Measurements from ENCODE around the gene IRGC. TPM values are rescaled to one million over a fixed set of nuclear protein-coding genes. Genes with fewer than 3 reads are reported as not detected.

IRGC gene
- total RNA-seq, 1 experiment from 2014 or later, result not detected

GRCh38 chr19:43721469-43722048, 5.7 kb downstream of the IRGC start:
- DNase-seq, result no peak
- H3K4me1 ChIP-seq (ENCODE audit: low read length), result no peaks in the 10 kb centered on the region
- H3K9me2 ChIP-seq (replicated peaks; ENCODE audit: insufficient read depth, low read length), result no peaks in the 10 kb centered on the region
- H3K36me3 ChIP-seq (ENCODE audit: insufficient read depth, low read length), result no peaks in the 10 kb centered on the region
- no peak overlapping the region for H3K4me3 ChIP-seq (ENCODE audit: low read length)
- H3K4me2 ChIP-seq (ENCODE audit: low read depth, low read length, poor library complexity, severe bottlenecking), result no peak overlapping the region
- H3K9ac ChIP-seq (ENCODE audit: low read length), result no peak overlapping the region
- no peak overlapping the region for H2AFZ ChIP-seq (ENCODE audit: low read length)
- H3K27ac ChIP-seq (ENCODE audit: low read length), result no peak overlapping the region
- H4K20me1 ChIP-seq (ENCODE audit: insufficient read depth, low read depth, low read length), result no peaks in the 10 kb centered on the region
- H3K27me3 ChIP-seq (ENCODE audit: low read length), result no peaks in the 10 kb centered on the region
- H3K79me2 ChIP-seq (ENCODE audit: low read length), result no peaks in the 10 kb centered on the region
- no peaks in the 10 kb centered on the region for H3K9me3 ChIP-seq (ENCODE audit: low read length)

GRCh38 chr19:43723588-43723987, 7.7 kb downstream of the IRGC start:
- Histone ChIP-seq H3K4me3 (ENCODE audit: low read length) (no peak overlapping the region), H4K20me1 (ENCODE audit: insufficient read depth, low read depth, low read length) (no peaks in the 10 kb centered on the region), H2AFZ (ENCODE audit: low read length) (no peak overlapping the region), H3K4me1 (ENCODE audit: low read length) (no peaks in the 10 kb centered on the region), H3K9me2 (replicated peaks; ENCODE audit: insufficient read depth, low read length) (no peaks in the 10 kb centered on the region), H3K9ac (ENCODE audit: low read length) (no peak overlapping the region), H3K36me3 (ENCODE audit: insufficient read depth, low read length) (no peaks in the 10 kb centered on the region), H3K27me3 (ENCODE audit: low read length) (no peaks in the 10 kb centered on the region), H3K27ac (ENCODE audit: low read length) (no peak overlapping the region), H3K4me2 (ENCODE audit: low read depth, low read length, poor library complexity, severe bottlenecking) (no peak overlapping the region), H3K9me3 (ENCODE audit: low read length) (no peaks in the 10 kb centered on the region), H3K79me2 (ENCODE audit: low read length) (no peaks in the 10 kb centered on the region)
- no peak for DNase-seq

- H2AFZ ChIP-seq (ENCODE audit: low read length), result no peak overlapping the region
- no peaks in the 10 kb centered on the region for H3K9me2 ChIP-seq (replicated peaks; ENCODE audit: insufficient read depth, low read length)
- no peak overlapping the region for H3K27ac ChIP-seq (ENCODE audit: low read length)
- H3K36me3 ChIP-seq (ENCODE audit: insufficient read depth, low read length), result no peaks in the 10 kb centered on the region
- H3K9me3 ChIP-seq (ENCODE audit: low read length), result no peaks in the 10 kb centered on the region
- H3K27me3 ChIP-seq (ENCODE audit: low read length), result no peaks in the 10 kb centered on the region
- H3K4me2 ChIP-seq (ENCODE audit: low read depth, low read length, poor library complexity, severe bottlenecking), result no peak overlapping the region
- no peak overlapping the region for H3K4me3 ChIP-seq (ENCODE audit: low read length)
- H4K20me1 ChIP-seq (ENCODE audit: insufficient read depth, low read depth, low read length), result no peaks in the 10 kb centered on the region
- no peaks in the 10 kb centered on the region for H3K79me2 ChIP-seq (ENCODE audit: low read length)
- no peak for DNase-seq
- no peaks in the 10 kb centered on the region for H3K4me1 ChIP-seq (ENCODE audit: low read length)
- no peak overlapping the region for H3K9ac ChIP-seq (ENCODE audit: low read length)
Measured at GRCh38 chr19:43724896-43725295, 9.0 kb downstream of the IRGC start.

GRCh38 chr19:43725468-43725867, 9.6 kb downstream of the IRGC start:
- no peaks in the 10 kb centered on the region for H3K36me3 ChIP-seq (ENCODE audit: insufficient read depth, low read length)
- no peaks in the 10 kb centered on the region for H3K4me1 ChIP-seq (ENCODE audit: low read length)
- no peak overlapping the region for H3K27ac ChIP-seq (ENCODE audit: low read length)
- H3K9me3 ChIP-seq (ENCODE audit: low read length), result no peaks in the 10 kb centered on the region
- H3K79me2 ChIP-seq (ENCODE audit: low read length), result no peaks in the 10 kb centered on the region
- DNase-seq, result no peak
- no peak overlapping the region for H3K4me3 ChIP-seq (ENCODE audit: low read length)
- no peak overlapping the region for H2AFZ ChIP-seq (ENCODE audit: low read length)
- H3K27me3 ChIP-seq (ENCODE audit: low read length), result no peaks in the 10 kb centered on the region
- no peak overlapping the region for H3K9ac ChIP-seq (ENCODE audit: low read length)
- H4K20me1 ChIP-seq (ENCODE audit: insufficient read depth, low read depth, low read length), result no peaks in the 10 kb centered on the region
- H3K4me2 ChIP-seq (ENCODE audit: low read depth, low read length, poor library complexity, severe bottlenecking), result no peak overlapping the region
- H3K9me2 ChIP-seq (replicated peaks; ENCODE audit: insufficient read depth, low read length), result no peaks in the 10 kb centered on the region

GRCh38 chr19:43726736-43727592, 11.1 kb downstream of the IRGC start:
- H3K4me1 ChIP-seq (ENCODE audit: low read length), result no peaks in the 10 kb centered on the region
- no peaks in the 10 kb centered on the region for H3K9me2 ChIP-seq (replicated peaks; ENCODE audit: insufficient read depth, low read length)
- DNase-seq, result no peak
- H3K9ac ChIP-seq (ENCODE audit: low read length), result no peak overlapping the region
- H3K9me3 ChIP-seq (ENCODE audit: low read length), result no peaks in the 10 kb centered on the region
- H3K4me3 ChIP-seq (ENCODE audit: low read length), result no peak overlapping the region
- H3K27me3 ChIP-seq (ENCODE audit: low read length), result no peaks in the 10 kb centered on the region
- no peaks in the 10 kb centered on the region for H4K20me1 ChIP-seq (ENCODE audit: insufficient read depth, low read depth, low read length)
- H3K27ac ChIP-seq (ENCODE audit: low read length), result no peak overlapping the region
- no peaks in the 10 kb centered on the region for H3K36me3 ChIP-seq (ENCODE audit: insufficient read depth, low read length)
- no peak overlapping the region for H3K4me2 ChIP-seq (ENCODE audit: low read depth, low read length, poor library complexity, severe bottlenecking)
- H2AFZ ChIP-seq (ENCODE audit: low read length), result no peak overlapping the region
- H3K79me2 ChIP-seq (ENCODE audit: low read length), result no peaks in the 10 kb centered on the region

- H3K36me3 ChIP-seq (ENCODE audit: insufficient read depth, low read length), result no peaks in the 10 kb centered on the region
- no peak overlapping the region for H3K4me2 ChIP-seq (ENCODE audit: low read depth, low read length, poor library complexity, severe bottlenecking)
- no peak overlapping the region for H3K4me3 ChIP-seq (ENCODE audit: low read length)
- no peaks in the 10 kb centered on the region for H3K79me2 ChIP-seq (ENCODE audit: low read length)
- H3K27me3 ChIP-seq (ENCODE audit: low read length), result no peaks in the 10 kb centered on the region
- no peaks in the 10 kb centered on the region for H3K4me1 ChIP-seq (ENCODE audit: low read length)
- no peaks in the 10 kb centered on the region for H3K9me3 ChIP-seq (ENCODE audit: low read length)
- no peak overlapping the region for H2AFZ ChIP-seq (ENCODE audit: low read length)
- H4K20me1 ChIP-seq (ENCODE audit: insufficient read depth, low read depth, low read length), result no peaks in the 10 kb centered on the region
- H3K9ac ChIP-seq (ENCODE audit: low read length), result no peak overlapping the region
- no peak overlapping the region for H3K27ac ChIP-seq (ENCODE audit: low read length)
- no peaks in the 10 kb centered on the region for H3K9me2 ChIP-seq (replicated peaks; ENCODE audit: insufficient read depth, low read length)
- DNase-seq, result no peak
Measured at GRCh38 chr19:43727593-43727853, 11.6 kb downstream of the IRGC start.

- Histone ChIP-seq H3K9ac (ENCODE audit: low read length) (no peak overlapping the region), H3K4me1 (ENCODE audit: low read length) (no peaks in the 10 kb centered on the region), H3K79me2 (ENCODE audit: low read length) (no peaks in the 10 kb centered on the region), H3K36me3 (ENCODE audit: insufficient read depth, low read length) (no peaks in the 10 kb centered on the region), H2AFZ (ENCODE audit: low read length) (no peak overlapping the region), H3K9me3 (ENCODE audit: low read length) (no peaks in the 10 kb centered on the region), H3K27ac (ENCODE audit: low read length) (no peak overlapping the region), H3K4me3 (ENCODE audit: low read length) (no peak overlapping the region), H4K20me1 (ENCODE audit: insufficient read depth, low read depth, low read length) (no peaks in the 10 kb centered on the region), H3K9me2 (replicated peaks; ENCODE audit: insufficient read depth, low read length) (no peaks in the 10 kb centered on the region), H3K4me2 (ENCODE audit: low read depth, low read length, poor library complexity, severe bottlenecking) (no peak overlapping the region), H3K27me3 (ENCODE audit: low read length) (no peaks in the 10 kb centered on the region)
- no peak for DNase-seq
Measured at GRCh38 chr19:43729919-43730318, 14.0 kb downstream of the IRGC start.

- no peaks in the 10 kb centered on the region for H3K79me2 ChIP-seq (ENCODE audit: low read length)
- H3K27me3 ChIP-seq (ENCODE audit: low read length), result no peaks in the 10 kb centered on the region
- H3K36me3 ChIP-seq (ENCODE audit: insufficient read depth, low read length), result no peaks in the 10 kb centered on the region
- H2AFZ ChIP-seq (ENCODE audit: low read length), result no peak overlapping the region
- no peak overlapping the region for H3K9ac ChIP-seq (ENCODE audit: low read length)
- no peaks in the 10 kb centered on the region for H3K9me3 ChIP-seq (ENCODE audit: low read length)
- DNase-seq, result no peak
- H3K9me2 ChIP-seq (replicated peaks; ENCODE audit: insufficient read depth, low read length), result no peaks in the 10 kb centered on the region
- no peaks in the 10 kb centered on the region for H4K20me1 ChIP-seq (ENCODE audit: insufficient read depth, low read depth, low read length)
- no peak overlapping the region for H3K4me3 ChIP-seq (ENCODE audit: low read length)
- H3K4me1 ChIP-seq (ENCODE audit: low read length), result no peaks in the 10 kb centered on the region
- H3K27ac ChIP-seq (ENCODE audit: low read length), result no peak overlapping the region
- no peak overlapping the region for H3K4me2 ChIP-seq (ENCODE audit: low read depth, low read length, poor library complexity, severe bottlenecking)
Measured at GRCh38 chr19:43731346-43731745, 15.5 kb downstream of the IRGC start.
